ENCODE results near the gene JAML. TPM values are rescaled to one million over a fixed set of nuclear protein-coding genes. Genes with fewer than 3 reads are reported as not detected.

The JAML gene
- total and polyA plus RNA-seq, 2 donors (not counting 1 experiment from before 2014, with no cell fraction given), result not detected

DNA sequence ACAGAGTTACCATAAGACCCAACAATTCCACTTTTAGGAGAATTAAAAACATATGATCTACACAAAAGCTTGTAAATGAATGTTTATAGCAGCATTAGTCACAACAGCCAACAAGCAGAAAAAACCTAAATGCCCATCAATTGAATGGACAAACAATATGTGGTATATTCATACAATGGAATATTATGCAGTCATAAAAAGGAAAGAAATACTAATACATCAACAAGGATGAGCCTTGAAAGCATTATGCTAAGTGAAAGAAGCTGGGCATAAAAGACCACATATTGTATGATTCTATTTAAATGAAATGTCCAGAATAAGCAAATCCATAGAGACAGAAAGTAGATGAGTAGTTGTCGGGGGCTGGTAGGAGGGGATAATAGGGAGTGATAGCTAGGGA, 34.3 kb upstream of the JAML start:
- Histone ChIP-seq H2AFZ (ENCODE audit: low read length) (no peak overlapping the region), H3K36me3 (ENCODE audit: control insufficient read depth, insufficient read depth, low read length) (no peaks in the 10 kb centered on the region), H3K4me1 (ENCODE audit: control insufficient read depth, extremely low read depth, insufficient read depth, low read length) (no peaks in the 10 kb centered on the region), H3K9me3 (ENCODE audit: control insufficient read depth, insufficient read depth, low read depth, low read length) (no peaks in the 10 kb centered on the region), H3K27me3 (ENCODE audit: control insufficient read depth, insufficient read depth, low read length) (peaks cover 21% of the 10 kb centered on the region), H3K79me2 (ENCODE audit: control insufficient read depth, insufficient read depth, low read length) (no peaks in the 10 kb centered on the region), H3K4me3 (replicated peaks in 1 of 4; ENCODE audit: control extremely low read depth in 1 of 4, insufficient read depth in 1 of 4, low read depth in 3 of 4, low read length in 4 of 4) (no peak overlapping the region), H3K9ac (ENCODE audit: insufficient read depth, low read length) (no peak overlapping the region), H4K20me1 (ENCODE audit: control insufficient read depth, extremely low read depth, insufficient read depth, low read length) (no peaks in the 10 kb centered on the region), H3K4me2 (ENCODE audit: extremely low read depth, insufficient read depth, low read length) (no peak overlapping the region), H3K27ac (ENCODE audit: insufficient read depth, low read length) (no peak overlapping the region)
- no peak for DNase-seq (ENCODE audit: low read depth in 2 of 2)
- TF ChIP-seq, protein P1, sequence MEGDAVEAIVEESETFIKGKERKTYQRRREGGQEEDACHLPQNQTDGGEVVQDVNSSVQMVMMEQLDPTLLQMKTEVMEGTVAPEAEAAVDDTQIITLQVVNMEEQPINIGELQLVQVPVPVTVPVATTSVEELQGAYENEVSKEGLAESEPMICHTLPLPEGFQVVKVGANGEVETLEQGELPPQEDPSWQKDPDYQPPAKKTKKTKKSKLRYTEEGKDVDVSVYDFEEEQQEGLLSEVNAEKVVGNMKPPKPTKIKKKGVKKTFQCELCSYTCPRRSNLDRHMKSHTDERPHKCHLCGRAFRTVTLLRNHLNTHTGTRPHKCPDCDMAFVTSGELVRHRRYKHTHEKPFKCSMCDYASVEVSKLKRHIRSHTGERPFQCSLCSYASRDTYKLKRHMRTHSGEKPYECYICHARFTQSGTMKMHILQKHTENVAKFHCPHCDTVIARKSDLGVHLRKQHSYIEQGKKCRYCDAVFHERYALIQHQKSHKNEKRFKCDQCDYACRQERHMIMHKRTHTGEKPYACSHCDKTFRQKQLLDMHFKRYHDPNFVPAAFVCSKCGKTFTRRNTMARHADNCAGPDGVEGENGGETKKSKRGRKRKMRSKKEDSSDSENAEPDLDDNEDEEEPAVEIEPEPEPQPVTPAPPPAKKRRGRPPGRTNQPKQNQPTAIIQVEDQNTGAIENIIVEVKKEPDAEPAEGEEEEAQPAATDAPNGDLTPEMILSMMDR (conservative IDR thresholded peaks at IDR 0.05 in 1 of 2, IDR thresholded peaks at IDR 0.05 in 1 of 2; ENCODE audit: low read depth in 1 of 2, low read length in 2 of 2), result no peak
- TF ChIP-seq EZH2 (IDR thresholded peaks at IDR 0.05; ENCODE audit: low read length, missing control alignments), result no peak

DNA sequence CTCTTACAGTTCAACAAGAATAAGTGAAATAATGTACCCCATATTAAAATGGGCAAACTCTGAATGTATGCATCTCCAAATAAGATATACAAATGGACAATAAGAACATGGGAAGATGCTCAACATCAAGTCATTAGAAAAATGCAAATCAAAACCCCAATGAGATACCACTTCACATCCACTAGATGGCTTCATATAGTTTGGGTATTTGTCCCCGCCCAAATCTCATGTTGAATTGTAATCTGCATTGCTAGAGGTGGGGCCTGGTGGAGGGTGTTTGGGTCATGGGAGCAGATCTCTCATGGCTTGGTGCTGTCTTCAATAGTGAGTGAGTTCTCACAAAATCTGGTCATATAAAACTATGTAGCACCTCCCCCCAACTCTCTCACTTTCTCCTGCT, 33.6 kb upstream of the JAML start:
- no peak overlapping the region for H3K27ac ChIP-seq (ENCODE audit: insufficient read depth, low read length)
- H2AFZ ChIP-seq (ENCODE audit: low read length), result no peak overlapping the region
- no peaks in the 10 kb centered on the region for H3K9me3 ChIP-seq (ENCODE audit: control insufficient read depth, insufficient read depth, low read depth, low read length)
- H3K4me2 ChIP-seq (ENCODE audit: extremely low read depth, insufficient read depth, low read length), result no peak overlapping the region
- no peaks in the 10 kb centered on the region for H3K4me1 ChIP-seq (ENCODE audit: control insufficient read depth, extremely low read depth, insufficient read depth, low read length)
- H3K9ac ChIP-seq (ENCODE audit: insufficient read depth, low read length), result no peak overlapping the region
- TF ChIP-seq EZH2 (IDR thresholded peaks at IDR 0.05; ENCODE audit: low read length, missing control alignments), result no peak
- TF ChIP-seq, protein P1 (conservative IDR thresholded peaks at IDR 0.05 in 1 of 2, IDR thresholded peaks at IDR 0.05 in 1 of 2; ENCODE audit: low read depth in 1 of 2, low read length in 2 of 2), result peak in 1 of 2 donors; percentile 19
- H3K79me2 ChIP-seq (ENCODE audit: control insufficient read depth, insufficient read depth, low read length), result no peaks in the 10 kb centered on the region
- no peaks in the 10 kb centered on the region for H4K20me1 ChIP-seq (ENCODE audit: control insufficient read depth, extremely low read depth, insufficient read depth, low read length)
- H3K27me3 ChIP-seq (ENCODE audit: control insufficient read depth, insufficient read depth, low read length), result peaks cover 14% of the 10 kb centered on the region
- no peak for DNase-seq (ENCODE audit: low read depth in 2 of 2)
- H3K4me3 ChIP-seq (replicated peaks in 1 of 4; ENCODE audit: control extremely low read depth in 1 of 4, insufficient read depth in 1 of 4, low read depth in 3 of 4, low read length in 4 of 4), result no peak overlapping the region
- no peaks in the 10 kb centered on the region for H3K36me3 ChIP-seq (ENCODE audit: control insufficient read depth, insufficient read depth, low read length)

DNA sequence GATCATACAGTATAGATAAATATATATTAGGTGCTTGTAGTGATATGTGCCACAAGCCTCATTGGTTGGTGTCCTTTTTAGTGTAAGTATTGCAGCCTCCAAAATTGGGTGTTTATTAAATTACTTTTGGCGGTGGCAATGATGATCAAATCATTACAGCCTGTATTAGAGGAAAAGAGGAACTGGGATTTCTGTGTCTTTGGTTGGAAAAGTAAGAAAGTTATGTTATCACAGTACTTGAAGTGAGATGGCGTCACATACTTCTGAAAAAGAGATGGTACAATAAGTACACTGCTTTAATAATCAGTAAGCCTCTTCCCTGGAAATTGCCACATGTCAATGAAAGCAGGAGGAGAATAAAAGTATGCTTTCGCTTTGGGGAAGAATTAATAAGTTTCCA, 27.9 kb upstream of the JAML start:
- no peak overlapping the region for H3K9ac ChIP-seq (ENCODE audit: insufficient read depth, low read length)
- H3K27ac ChIP-seq (ENCODE audit: insufficient read depth, low read length), result no peak overlapping the region
- no peak overlapping the region for H3K4me2 ChIP-seq (ENCODE audit: extremely low read depth, insufficient read depth, low read length)
- no peak overlapping the region for H2AFZ ChIP-seq (ENCODE audit: low read length)
- H4K20me1 ChIP-seq (ENCODE audit: control insufficient read depth, extremely low read depth, insufficient read depth, low read length), result no peaks in the 10 kb centered on the region
- TF ChIP-seq EZH2 (IDR thresholded peaks at IDR 0.05; ENCODE audit: low read length, missing control alignments), result no peak
- TF ChIP-seq, protein P1 (conservative IDR thresholded peaks at IDR 0.05 in 1 of 2, IDR thresholded peaks at IDR 0.05 in 1 of 2; ENCODE audit: low read depth in 1 of 2, low read length in 2 of 2), result no peak
- H3K27me3 ChIP-seq (ENCODE audit: control insufficient read depth, insufficient read depth, low read length), result no peaks in the 10 kb centered on the region
- no peaks in the 10 kb centered on the region for H3K4me1 ChIP-seq (ENCODE audit: control insufficient read depth, extremely low read depth, insufficient read depth, low read length)
- no peak for DNase-seq (ENCODE audit: low read depth in 2 of 2)
- no peaks in the 10 kb centered on the region for H3K79me2 ChIP-seq (ENCODE audit: control insufficient read depth, insufficient read depth, low read length)
- H3K9me3 ChIP-seq (ENCODE audit: control insufficient read depth, insufficient read depth, low read depth, low read length), result no peaks in the 10 kb centered on the region
- peak overlapping the region in 1 of 4 experiments; percentile 93 for H3K4me3 ChIP-seq (replicated peaks in 1 of 4; ENCODE audit: control extremely low read depth in 1 of 4, insufficient read depth in 1 of 4, low read depth in 3 of 4, low read length in 4 of 4)
- H3K36me3 ChIP-seq (ENCODE audit: control insufficient read depth, insufficient read depth, low read length), result no peaks in the 10 kb centered on the region

Data from fibroblast of lung (primary cell).